Loucy (cell line): ENCODE data around the gene FBN1.

Experiments used
- H2AFZ ChIP-seq: fragments of 200-600 bp; sonication (generic); 2 replicates; pipeline ENCODE4 v1.6.0; 2016; ENCODE audit warnings: antibody characterized with exemption, mild to moderate bottlenecking, low read length, moderate library complexity
- H3F3A ChIP-seq: fragments of 200-600 bp; 2 replicates; pipeline ENCODE4 v1.6.0; 2016; ENCODE audit warnings: antibody characterized with exemption, low read depth, mild to moderate bottlenecking
- H3K27me3 ChIP-seq: fragments of 200-600 bp; sonication (generic); 2 replicates; pipeline ENCODE4 v1.6.1; 2014; ENCODE audit warnings: low read length, mild to moderate bottlenecking; ENCODE audit not compliant: insufficient read depth, poor library complexity, severe bottlenecking
- H3K36me3 ChIP-seq: fragments of 200-600 bp; sonication (generic); 2 replicates; pipeline ENCODE4 v1.6.1; 2016; ENCODE audit warnings: low read length; ENCODE audit not compliant: insufficient read depth
- H3K4me1 ChIP-seq: fragments of 200-600 bp; sonication (generic); 2 replicates; pipeline ENCODE4 v1.5.1; 2014; ENCODE audit warnings: low read length, mild to moderate bottlenecking; ENCODE audit not compliant: insufficient read depth, poor library complexity, severe bottlenecking
- H3K4me2 ChIP-seq: fragments of 200-600 bp; sonication (generic); 2 replicates; pipeline ENCODE4 v1.6.0; 2014; ENCODE audit warnings: antibody characterized with exemption, low read length, low read depth, mild to moderate bottlenecking; ENCODE audit not compliant: poor library complexity, severe bottlenecking
- H3K4me3 ChIP-seq: fragments of 200-600 bp; sonication (generic); 2 replicates; pipeline ENCODE4 v1.5.1; 2014; ENCODE audit warnings: low read length, mild to moderate bottlenecking, mixed read lengths; ENCODE audit not compliant: poor library complexity, severe bottlenecking
- H3K79me2 ChIP-seq: fragments of 200-600 bp; sonication (generic); 2 replicates; pipeline ENCODE4 v1.6.1; 2014; ENCODE audit warnings: low read length; ENCODE audit not compliant: insufficient read depth
- H3K9ac ChIP-seq: fragments of 200-600 bp; sonication (generic); 2 replicates; pipeline ENCODE4 v1.6.0; 2014; ENCODE audit warnings: mild to moderate bottlenecking, low read depth, low read length, moderate library complexity; ENCODE audit not compliant: poor library complexity, severe bottlenecking
- H3K9me2 ChIP-seq: fragments of 200-600 bp; sonication (generic); replicated peaks from 2 replicates; pipeline ENCODE4 v1.6.1; 2016; ENCODE audit warnings: low read depth, low read length, mixed read lengths
- H3K9me3 ChIP-seq: fragments of 200-600 bp; sonication (generic); 2 replicates; pipeline ENCODE4 v1.6.1; 2014; ENCODE audit warnings: mild to moderate bottlenecking, antibody characterized with exemption, low read length, low read depth; ENCODE audit not compliant: insufficient read depth
- H4K20me1 ChIP-seq: fragments of 200-600 bp; sonication (generic); 2 replicates; pipeline ENCODE4 v1.6.0; 2014; ENCODE audit warnings: antibody characterized with exemption, low read length, mild to moderate bottlenecking; ENCODE audit not compliant: insufficient read depth, poor library complexity, severe bottlenecking
- CTCF ChIP-seq: fragments of 200-600 bp; sonication (generic); conservative IDR thresholded peaks from 2 replicates; pipeline ENCODE4 v1.5.1; 2014; ENCODE audit warnings: mild to moderate bottlenecking, antibody characterized with exemption, low read length
- EZH2phosphoT487 ChIP-seq: fragments of 200-600 bp; IDR thresholded peaks from 2 replicates; pipeline ENCODE4 v1.6.1; 2018; ENCODE audit warnings: antibody characterized with exemption, mild to moderate bottlenecking, moderate library complexity, borderline replicate concordance

Gene FBN1

GRCh38 chr15:48540756-48541155 lies 104.8 kb downstream of the FBN1 start:
- Histone ChIP-seq H3K36me3 (no peaks in the 10 kb centered on the region), H3K4me2 (no peak overlapping the region), H3K4me1 (no peaks in the 10 kb centered on the region), H3F3A (no peaks in the 10 kb centered on the region), H3K27me3 (no peaks in the 10 kb centered on the region), H3K9me3 (no peaks in the 10 kb centered on the region), H3K79me2 (no peaks in the 10 kb centered on the region), H4K20me1 (no peaks in the 10 kb centered on the region), H3K9me2 (no peaks in the 10 kb centered on the region), H3K9ac (no peak overlapping the region), H3K4me3 (no peak overlapping the region), H2AFZ (no peak overlapping the region)
- TF ChIP-seq CTCF (no peak), EZH2phosphoT487 (no peak)

- H3K9me2 ChIP-seq, result no peaks in the 10 kb centered on the region
- H2AFZ ChIP-seq, result no peak overlapping the region
- no peaks in the 10 kb centered on the region for H3F3A ChIP-seq
- H3K4me2 ChIP-seq, result no peak overlapping the region
- H3K4me1 ChIP-seq, result no peaks in the 10 kb centered on the region
- no peak overlapping the region for H3K9ac ChIP-seq
- no peaks in the 10 kb centered on the region for H3K9me3 ChIP-seq
- no peak overlapping the region for H3K4me3 ChIP-seq
- TF ChIP-seq CTCF, result no peak
- TF ChIP-seq EZH2phosphoT487, result no peak
- H4K20me1 ChIP-seq, result no peaks in the 10 kb centered on the region
- no peaks in the 10 kb centered on the region for H3K27me3 ChIP-seq
- no peaks in the 10 kb centered on the region for H3K36me3 ChIP-seq
- H3K79me2 ChIP-seq, result no peaks in the 10 kb centered on the region
These were observed 106.6 kb downstream of the FBN1 start for GRCh38 chr15:48538941-48539340.

- Histone ChIP-seq H3K79me2 (no peaks in the 10 kb centered on the region), H3K4me1 (no peaks in the 10 kb centered on the region), H3F3A (no peaks in the 10 kb centered on the region), H3K4me3 (no peak overlapping the region), H3K27me3 (no peaks in the 10 kb centered on the region), H3K9ac (no peak overlapping the region), H3K9me3 (no peaks in the 10 kb centered on the region), H4K20me1 (no peaks in the 10 kb centered on the region), H3K9me2 (no peaks in the 10 kb centered on the region), H2AFZ (no peak overlapping the region), H3K4me2 (no peak overlapping the region), H3K36me3 (no peaks in the 10 kb centered on the region)
- no peak for TF ChIP-seq CTCF
- no peak for TF ChIP-seq EZH2phosphoT487
These were observed 108.0 kb downstream of the FBN1 start for GRCh38 chr15:48537271-48538113.
